ENCODE results near the gene HLCS.

Gene HLCS

DNA sequence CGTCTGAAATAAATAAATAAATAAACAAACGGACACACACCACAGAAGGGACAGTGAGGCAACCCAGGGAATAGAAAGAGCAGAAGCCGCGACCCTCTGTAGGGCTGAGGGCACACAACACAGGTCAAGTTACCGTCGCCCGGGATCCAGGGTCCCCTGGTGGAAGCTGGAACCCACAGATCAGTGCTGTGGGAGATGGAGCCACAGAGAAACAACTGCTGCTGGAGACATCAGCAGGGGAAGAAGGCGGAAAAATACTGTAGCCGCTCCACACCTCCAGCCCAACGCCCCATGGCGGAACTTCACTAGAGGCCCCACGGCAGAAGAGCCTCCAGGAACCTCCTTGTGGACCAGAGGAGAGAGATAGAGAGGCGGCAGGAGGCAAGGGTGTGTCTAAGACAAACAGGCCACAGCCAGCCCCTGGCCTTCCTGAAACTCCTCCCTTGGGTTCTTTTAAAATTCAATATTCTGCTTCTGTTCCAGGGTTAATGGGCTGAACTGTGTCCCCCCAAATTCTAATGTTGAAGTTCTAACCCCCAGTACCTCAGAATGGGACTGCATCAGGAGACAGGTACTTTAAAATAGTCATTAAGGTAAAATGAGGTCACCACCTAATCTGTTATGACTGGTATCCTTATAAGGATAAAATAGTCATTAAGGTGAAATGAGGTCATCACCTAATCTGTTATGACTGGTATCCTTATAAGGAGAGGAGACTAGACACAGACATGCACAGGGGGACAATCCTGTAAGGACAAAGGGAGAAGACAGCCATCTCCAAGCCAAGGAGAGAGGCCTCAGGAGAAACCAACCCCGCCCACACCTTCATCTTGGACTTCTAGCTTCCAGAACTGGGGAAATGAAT, 7.7 kb upstream of the HLCS start:
- CTCF ChIA-PET: interaction anchor here (0.8 kb wide), 1 partner anchor 36 kb away, joined by 4 read pairs; no protein-coding TSS in a partner anchor
- no peak for DNase-seq (ENCODE audit: extremely low spot score)
- POLR2A ChIA-PET: no interaction called here
- TF ChIP-seq, protein P1, sequence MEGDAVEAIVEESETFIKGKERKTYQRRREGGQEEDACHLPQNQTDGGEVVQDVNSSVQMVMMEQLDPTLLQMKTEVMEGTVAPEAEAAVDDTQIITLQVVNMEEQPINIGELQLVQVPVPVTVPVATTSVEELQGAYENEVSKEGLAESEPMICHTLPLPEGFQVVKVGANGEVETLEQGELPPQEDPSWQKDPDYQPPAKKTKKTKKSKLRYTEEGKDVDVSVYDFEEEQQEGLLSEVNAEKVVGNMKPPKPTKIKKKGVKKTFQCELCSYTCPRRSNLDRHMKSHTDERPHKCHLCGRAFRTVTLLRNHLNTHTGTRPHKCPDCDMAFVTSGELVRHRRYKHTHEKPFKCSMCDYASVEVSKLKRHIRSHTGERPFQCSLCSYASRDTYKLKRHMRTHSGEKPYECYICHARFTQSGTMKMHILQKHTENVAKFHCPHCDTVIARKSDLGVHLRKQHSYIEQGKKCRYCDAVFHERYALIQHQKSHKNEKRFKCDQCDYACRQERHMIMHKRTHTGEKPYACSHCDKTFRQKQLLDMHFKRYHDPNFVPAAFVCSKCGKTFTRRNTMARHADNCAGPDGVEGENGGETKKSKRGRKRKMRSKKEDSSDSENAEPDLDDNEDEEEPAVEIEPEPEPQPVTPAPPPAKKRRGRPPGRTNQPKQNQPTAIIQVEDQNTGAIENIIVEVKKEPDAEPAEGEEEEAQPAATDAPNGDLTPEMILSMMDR (IDR thresholded peaks at IDR 0.05; ENCODE audit: control extremely low read depth, extremely low read depth, low read depth, missing control alignments): no peak

DNA sequence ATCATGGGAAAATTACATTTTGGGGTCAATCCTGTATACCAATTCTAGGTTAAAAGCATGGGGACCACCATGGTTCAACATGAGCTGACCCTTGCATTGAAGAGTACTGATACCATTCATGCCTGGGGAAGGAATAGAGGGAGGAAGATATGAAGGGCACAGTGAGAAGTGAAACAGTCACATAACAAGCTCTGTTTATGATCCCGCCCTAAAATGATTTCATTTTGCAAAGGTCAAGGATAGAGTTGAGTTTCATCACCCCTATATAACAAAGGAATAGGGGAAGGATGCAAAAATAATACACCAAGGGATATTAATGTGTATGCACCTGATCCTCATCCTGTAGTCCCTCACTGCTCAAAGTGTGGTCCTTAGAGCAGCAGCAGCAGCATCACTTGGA, 2.5 kb upstream of the HLCS start:
- POLR2A ChIA-PET: no interaction called here

DNA sequence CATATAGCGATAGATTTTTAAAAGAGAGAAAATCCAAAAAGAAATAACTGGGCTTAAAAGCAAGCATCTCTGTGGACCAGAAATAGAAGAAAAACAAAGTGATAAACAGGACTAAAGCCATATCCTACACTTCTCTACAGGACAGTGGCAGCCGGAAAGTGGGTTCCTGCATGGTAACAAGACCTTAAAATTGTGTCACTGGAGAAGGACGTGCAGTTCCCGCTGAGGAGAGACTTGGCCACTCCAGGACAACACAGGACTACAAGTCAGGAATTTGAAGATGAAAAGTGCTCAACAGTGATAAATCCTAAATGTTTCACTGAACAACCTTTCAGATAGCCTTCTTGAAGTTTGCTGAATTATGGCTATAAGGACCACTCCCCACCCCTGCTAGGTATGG, 1.9 kb upstream of the HLCS start:
- DNase-seq (ENCODE audit: extremely low spot score): no peak
- POLR2A ChIA-PET: no interaction called here
- CTCF ChIA-PET: interaction anchor here (1.2 to 8.7 kb wide), 4 partner anchors 9 to 40 kb away, joined by 3 to 42 read pairs (median 13); no protein-coding TSS in a partner anchor
- TF ChIP-seq, protein P1 (IDR thresholded peaks at IDR 0.05; ENCODE audit: control extremely low read depth, extremely low read depth, low read depth, missing control alignments): no peak

More for the DNA sequence above, 2.5 kb upstream of the HLCS start:
- TF ChIP-seq, protein P1 (IDR thresholded peaks at IDR 0.05; ENCODE audit: control extremely low read depth, extremely low read depth, low read depth, missing control alignments): no peak
- CTCF ChIA-PET: interaction anchor here (1.2 to 8.7 kb wide), 4 partner anchors 8 to 115 kb away, joined by 3 to 42 read pairs (median 13); no protein-coding TSS in a partner anchor
- DNase-seq (ENCODE audit: extremely low spot score): no peak

DNA sequence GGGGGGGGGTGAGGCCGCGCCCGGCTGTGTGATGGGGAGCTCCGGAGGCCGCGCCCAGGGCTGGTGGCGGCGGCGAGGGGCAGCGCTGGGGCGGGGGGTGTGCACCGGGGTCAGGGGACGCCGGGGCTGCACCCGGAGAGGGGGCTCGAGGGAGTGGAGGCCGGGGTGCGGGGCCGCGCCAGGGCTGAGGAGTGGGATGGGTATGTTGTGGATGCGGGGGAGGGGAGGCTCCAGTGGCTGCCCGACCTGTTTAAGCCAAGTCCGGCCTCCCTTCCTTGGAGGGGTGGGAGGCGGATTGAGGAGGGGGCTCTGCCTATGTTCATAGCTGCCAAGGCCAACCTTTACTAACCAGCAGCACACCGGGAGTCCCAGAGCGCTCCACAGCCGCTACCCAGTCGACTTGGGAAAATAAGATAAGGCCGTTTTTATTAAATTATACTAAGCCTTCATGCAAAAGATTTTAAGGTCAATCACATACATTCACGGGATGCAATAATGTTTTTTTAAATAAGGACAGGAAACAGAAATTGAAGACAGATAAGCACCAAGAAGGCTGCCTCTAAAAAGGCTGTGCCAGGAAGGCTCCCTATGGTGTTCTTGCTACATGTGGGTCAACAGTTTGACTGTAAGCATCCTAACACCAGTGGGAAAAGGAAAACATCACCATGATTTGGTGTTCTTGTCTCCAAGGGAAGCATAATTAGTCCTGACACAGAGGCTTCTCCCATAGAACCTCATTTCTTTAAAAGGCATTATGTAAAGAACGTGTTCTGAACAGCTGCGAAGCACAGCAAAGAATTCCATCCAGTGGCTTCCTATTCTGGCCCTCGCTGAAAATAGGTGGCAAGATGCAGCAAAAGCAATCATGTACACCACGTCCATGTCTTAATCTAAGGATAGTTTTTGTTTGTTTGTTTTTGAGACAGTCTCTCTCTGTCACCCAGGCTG, 626 bp upstream of the HLCS start:
- POLR2A ChIA-PET: interaction anchor here (1.8 kb wide), 1 partner anchor 23 kb away, joined by 5 read pairs; no protein-coding TSS in a partner anchor
- TF ChIP-seq, protein P1 (IDR thresholded peaks at IDR 0.05; ENCODE audit: control extremely low read depth, extremely low read depth, low read depth, missing control alignments): no peak
- no peak for DNase-seq (ENCODE audit: extremely low spot score)
- CTCF ChIA-PET: interaction anchor here (1.2 to 8.7 kb wide), 10 partner anchors 9 to 104 kb away, joined by 3 to 42 read pairs (median 6); no protein-coding TSS in a partner anchor

DNA sequence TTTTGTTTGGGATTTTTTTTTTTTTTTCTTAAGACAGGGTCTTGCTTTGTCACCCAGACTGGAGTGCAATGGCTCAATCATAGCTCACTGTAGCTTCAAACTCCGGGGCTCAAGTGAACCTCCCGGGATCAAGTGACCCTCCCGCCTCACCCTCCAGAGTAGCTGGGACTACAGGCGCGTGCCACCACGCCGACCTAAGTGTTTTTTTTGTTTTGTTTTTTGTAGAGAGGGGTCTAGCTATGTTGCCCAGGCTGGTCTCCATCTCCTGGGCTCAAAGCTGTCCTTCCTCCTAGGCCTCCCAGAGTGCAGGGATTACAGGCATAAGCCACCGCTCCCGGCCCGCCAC, 776 bp downstream of the HLCS start:
- ChIA-PET CTCF (interaction anchor here (0.7 to 8.7 kb wide), 11 partner anchors 10 to 44 kb away, joined by 3 to 42 read pairs (median 5); no protein-coding TSS in a partner anchor), POLR2A (interaction anchor here (1.8 kb wide), 1 partner anchor 24 kb away, joined by 5 read pairs; no protein-coding TSS in a partner anchor)
- TF ChIP-seq, protein P1 (IDR thresholded peaks at IDR 0.05; ENCODE audit: control extremely low read depth, extremely low read depth, low read depth, missing control alignments): no peak
- DNase-seq (ENCODE audit: extremely low spot score): no peak

All from GM10248 (cell line).